Activated CD4-positive, alpha-beta T cell treated with anti-CD3 and anti-CD28 coated beads, Interleukin-2, amount 10 ng/mL, durations not matched to agents 7 days and 5 days (primary cell): ENCODE data around the gene TP53BP2. TPM values are rescaled to one million over a fixed set of nuclear protein-coding genes. Genes with fewer than 3 reads are reported as not detected.
A peak's percentile ranks its signal among the peaks of the same experiment; 100 is the strongest.

Source experiments
- CTCF ChIA-PET: fragments of 350-600 bp; sonication (Branson Sonifier 250); formaldehyde crosslinking; loops from one replicate; lab custom pipeline; 2021; ENCODE audit warnings: antibody characterized with exemption; lab: Charles Lee
- POLR2A ChIA-PET: fragments of 350-600 bp; sonication (Branson Sonifier 250); formaldehyde crosslinking; loops from one replicate; lab custom pipeline; 2021; ENCODE audit warnings: antibody characterized with exemption; lab: Charles Lee
- DNase-seq: peaks from one replicate; pipeline ENCODE4 v3.0.0-alpha.2; 2020
- H3K27ac Mint-ChIP-seq: one replicate; pipeline ENCODE4 v1.8.0; 2021; ENCODE audit warnings: mild to moderate bottlenecking, moderate library complexity, mixed read lengths
- H3K27me3 Mint-ChIP-seq: one replicate; pipeline ENCODE4 v1.8.0; 2021; ENCODE audit warnings: mixed read lengths
- H3K36me3 Mint-ChIP-seq: one replicate; pipeline ENCODE4 v1.8.0; 2021; ENCODE audit warnings: low read depth, mixed read lengths
- H3K4me1 Mint-ChIP-seq: one replicate; pipeline ENCODE4 v1.8.0; 2021; ENCODE audit warnings: mixed read lengths
- H3K4me3 Mint-ChIP-seq: one replicate; pipeline ENCODE4 v1.8.0; 2021; ENCODE audit warnings: mild to moderate bottlenecking, moderate library complexity, mixed read lengths
- H3K9me3 Mint-ChIP-seq: one replicate; pipeline ENCODE4 v1.8.0; 2021; ENCODE audit warnings: mixed read lengths
- total RNA-seq, 2 experiments: library from RNA; stranded (reverse); gene quantifications; one replicate each; pipeline ENCODE4 v1.2.3, GENCODE V29; 2021

TP53BP2 gene
- total RNA-seq, 2 experiments from 2014 or later: 33.4 to 36.9 TPM

DNA sequence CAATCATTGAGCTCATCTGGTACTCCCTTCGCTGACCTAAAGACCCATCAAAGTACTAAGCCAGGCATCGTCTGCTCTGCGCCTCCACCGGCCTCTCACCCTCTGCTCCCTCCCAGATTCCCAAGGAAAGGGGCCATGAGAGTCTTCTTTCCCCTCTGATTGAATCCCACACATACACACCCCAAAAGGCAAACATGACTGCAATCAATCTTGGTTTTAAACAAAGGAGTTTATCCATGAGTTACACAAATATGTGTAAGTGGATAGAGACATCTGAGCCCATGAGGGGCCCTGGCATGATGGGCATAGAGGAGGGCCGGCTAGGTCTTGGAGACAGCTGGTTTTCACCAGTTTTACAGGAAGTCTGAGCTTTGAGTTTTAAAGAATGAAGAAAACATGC, 82.5 kb downstream of the TP53BP2 start:
- POLR2A ChIA-PET: interaction anchor here (0.6 kb wide), 1 partner anchor 11 kb away, joined by 6 read pairs; no protein-coding TSS in a partner anchor
- Mint-ChIP-seq H3K9me3 (no peaks in the 10 kb centered on the region), H3K27me3 (no peaks in the 10 kb centered on the region), H3K4me1 (no peaks in the 10 kb centered on the region), H3K36me3 (peaks cover 70% of the 10 kb centered on the region), H3K27ac (no peak overlapping the region), H3K4me3 (no peak overlapping the region)
- no peak for DNase-seq
- CTCF ChIA-PET: interaction anchor here (0.6 to 1.2 kb wide), 3 partner anchors 8 to 53 kb away, joined by 3 to 4 read pairs (median 4); no protein-coding TSS in a partner anchor

DNA sequence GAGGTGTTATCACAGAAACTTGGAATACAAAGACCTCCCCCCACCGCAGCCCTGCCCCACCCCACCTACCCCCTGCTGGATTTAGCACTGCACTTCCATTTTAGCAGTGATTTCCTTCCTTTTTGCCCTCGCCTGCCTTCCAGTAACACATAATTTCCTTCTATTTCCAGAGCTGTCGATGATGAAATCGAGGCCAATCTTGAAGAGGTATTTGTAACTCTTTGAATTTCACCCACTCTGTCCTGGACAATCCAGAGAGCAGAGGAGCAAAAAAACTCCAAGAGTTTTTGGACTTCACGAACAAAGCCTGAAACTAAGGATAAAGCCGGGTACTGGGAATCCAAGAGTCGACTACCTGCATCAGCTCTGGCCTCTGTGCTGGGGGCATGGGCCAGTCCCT, 84.3 kb downstream of the TP53BP2 start:
- ChIA-PET CTCF (interaction anchor here (1.0 to 3.5 kb wide), 2 partner anchors 11 to 84 kb away, joined by 3 to 25 read pairs; partner anchors contain the start of gene TP53BP2), POLR2A (no interaction called here)
- H3K27ac Mint-ChIP-seq: no peak overlapping the region
- no peaks in the 10 kb centered on the region for H3K9me3 Mint-ChIP-seq
- no peak overlapping the region for H3K4me3 Mint-ChIP-seq
- peaks cover 75% of the 10 kb centered on the region for H3K36me3 Mint-ChIP-seq
- DNase-seq: no peak
- no peaks in the 10 kb centered on the region for H3K27me3 Mint-ChIP-seq
- no peaks in the 10 kb centered on the region for H3K4me1 Mint-ChIP-seq

DNA sequence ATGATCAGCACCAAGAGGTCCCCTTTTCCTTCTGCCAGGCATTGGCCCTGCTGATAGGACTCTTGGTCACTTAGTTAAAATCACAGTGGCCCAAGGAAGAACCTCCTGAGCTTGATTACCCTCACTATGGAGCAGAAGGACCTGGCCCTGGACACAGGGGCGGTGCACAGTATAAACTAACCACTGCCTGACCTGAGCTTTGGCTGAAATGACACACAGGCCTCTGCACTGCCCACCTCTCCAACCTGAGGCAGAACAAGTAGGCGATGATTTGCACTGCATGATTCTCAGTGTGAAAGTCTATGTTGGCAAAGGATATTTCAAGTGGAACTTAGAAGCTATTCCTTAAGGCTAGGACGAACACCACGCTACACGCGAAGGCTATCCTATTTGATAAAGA, 84.9 kb downstream of the TP53BP2 start:
- Mint-ChIP-seq H3K4me3 (no peak overlapping the region), H3K4me1 (no peaks in the 10 kb centered on the region), H3K9me3 (no peaks in the 10 kb centered on the region), H3K36me3 (peaks cover 69% of the 10 kb centered on the region), H3K27me3 (no peaks in the 10 kb centered on the region), H3K27ac (no peak overlapping the region)
- DNase-seq: no peak
- ChIA-PET CTCF (interaction anchor here (1.0 to 3.5 kb wide), 4 partner anchors 9 to 85 kb away, joined by 3 to 25 read pairs (median 3); partner anchors contain the start of gene TP53BP2), POLR2A (no interaction called here)

DNA sequence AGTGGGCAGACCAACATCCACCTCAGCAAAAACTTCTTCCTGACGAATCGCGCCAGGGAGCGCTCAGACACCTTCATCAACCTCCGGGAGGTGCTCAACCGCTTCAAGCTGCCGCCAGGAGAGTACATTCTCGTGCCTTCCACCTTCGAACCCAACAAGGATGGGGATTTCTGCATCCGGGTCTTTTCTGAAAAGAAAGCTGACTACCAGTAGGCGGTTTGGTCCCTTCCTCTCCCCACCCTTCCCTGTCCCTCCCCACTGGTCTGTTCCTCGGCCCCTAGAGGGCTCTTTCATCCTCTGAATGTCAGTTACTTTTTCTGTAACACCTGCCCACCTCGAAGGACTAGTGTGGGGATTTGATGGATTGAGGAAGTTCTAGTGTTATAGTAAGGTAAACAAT, 86.5 kb downstream of the TP53BP2 start:
- Mint-ChIP-seq H3K27me3 (no peaks in the 10 kb centered on the region), H3K27ac (no peak overlapping the region), H3K4me1 (no peaks in the 10 kb centered on the region), H3K9me3 (no peaks in the 10 kb centered on the region), H3K36me3 (peaks cover 63% of the 10 kb centered on the region), H3K4me3 (no peak overlapping the region)
- ChIA-PET POLR2A (no interaction called here), CTCF (interaction anchor here (3.5 kb wide), 1 partner anchor 9 kb away, joined by 25 read pairs; no protein-coding TSS in a partner anchor)
- DNase-seq: no peak

DNA sequence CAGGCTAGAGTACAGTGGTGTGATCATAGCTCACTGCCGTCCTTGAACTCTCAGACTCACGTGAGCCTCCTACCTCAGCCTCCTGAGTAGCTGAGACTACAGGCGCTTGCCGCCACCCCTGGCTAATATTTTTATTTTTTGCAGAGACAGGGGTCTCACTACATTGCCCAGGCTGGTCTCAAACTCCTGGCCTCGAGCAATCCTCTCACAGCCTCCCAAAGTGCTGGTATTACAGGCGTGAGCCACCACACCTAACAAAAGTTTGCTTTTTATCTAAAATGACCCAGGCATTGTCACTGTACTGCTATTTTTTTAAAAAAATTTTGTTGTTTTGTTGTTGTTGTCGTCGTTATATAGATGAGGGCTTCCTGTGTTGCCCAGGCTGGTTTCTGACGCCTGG, 87.0 kb downstream of the TP53BP2 start:
- ChIA-PET POLR2A (no interaction called here), CTCF (no interaction called here)
- Mint-ChIP-seq H3K4me1 (no peaks in the 10 kb centered on the region), H3K36me3 (peaks cover 61% of the 10 kb centered on the region), H3K9me3 (no peaks in the 10 kb centered on the region), H3K4me3 (no peak overlapping the region), H3K27me3 (no peaks in the 10 kb centered on the region), H3K27ac (peak overlapping the region; percentile 19)
- DNase-seq: no peak

DNA sequence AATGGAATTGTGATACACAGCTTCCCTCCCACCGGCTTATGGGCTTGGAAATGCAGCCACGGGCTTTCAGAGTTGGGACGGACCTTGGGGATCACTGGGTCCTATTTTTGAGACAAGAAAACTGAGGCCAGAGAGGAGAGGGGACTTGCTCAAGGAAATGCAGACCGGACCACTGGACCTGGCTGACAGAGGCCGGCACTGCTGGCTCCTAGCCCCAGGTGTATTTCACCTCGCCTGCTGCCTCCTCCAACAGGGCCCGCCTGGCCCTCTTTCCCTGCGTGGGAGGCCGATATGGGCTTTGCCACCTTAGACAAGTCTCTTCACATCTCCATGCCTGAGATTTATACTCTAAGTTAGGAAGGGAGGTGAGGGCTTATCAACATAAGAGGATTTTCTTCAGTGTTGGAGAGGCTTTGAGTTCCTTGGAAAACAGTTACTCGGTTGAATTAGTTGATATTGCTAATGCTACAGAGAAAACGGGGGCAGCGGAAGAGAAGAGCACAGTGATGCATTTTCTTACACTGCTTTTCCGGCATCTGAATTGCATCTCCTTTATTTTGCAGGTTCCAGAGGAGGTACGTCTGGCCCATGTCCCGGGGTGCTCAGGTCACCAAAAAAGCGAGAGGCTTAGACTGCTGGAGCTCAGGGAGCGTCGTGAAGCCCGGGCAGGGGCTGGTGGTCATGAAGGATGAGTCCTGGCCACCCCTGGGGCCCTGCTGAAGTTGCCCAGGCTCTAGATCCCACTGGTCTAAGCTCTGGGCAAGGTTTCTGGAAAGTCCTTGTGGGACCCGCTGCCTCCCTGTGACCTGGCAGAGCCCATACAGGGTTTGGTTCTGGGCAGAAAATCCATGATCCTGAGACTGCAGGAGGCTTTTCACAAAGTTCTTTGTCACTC, 88.7 kb downstream of the TP53BP2 start:
- peaks cover 62% of the 10 kb centered on the region for H3K36me3 Mint-ChIP-seq
- POLR2A ChIA-PET: no interaction called here
- DNase-seq: no peak
- no peaks in the 10 kb centered on the region for H3K27me3 Mint-ChIP-seq
- H3K4me1 Mint-ChIP-seq: no peaks in the 10 kb centered on the region
- CTCF ChIA-PET: interaction anchor here (1.1 to 1.3 kb wide), 2 partner anchors 8 to 59 kb away, joined by 3 to 9 read pairs; no protein-coding TSS in a partner anchor
- no peaks in the 10 kb centered on the region for H3K9me3 Mint-ChIP-seq
- H3K27ac Mint-ChIP-seq: no peak overlapping the region
- H3K4me3 Mint-ChIP-seq: no peak overlapping the region

DNA sequence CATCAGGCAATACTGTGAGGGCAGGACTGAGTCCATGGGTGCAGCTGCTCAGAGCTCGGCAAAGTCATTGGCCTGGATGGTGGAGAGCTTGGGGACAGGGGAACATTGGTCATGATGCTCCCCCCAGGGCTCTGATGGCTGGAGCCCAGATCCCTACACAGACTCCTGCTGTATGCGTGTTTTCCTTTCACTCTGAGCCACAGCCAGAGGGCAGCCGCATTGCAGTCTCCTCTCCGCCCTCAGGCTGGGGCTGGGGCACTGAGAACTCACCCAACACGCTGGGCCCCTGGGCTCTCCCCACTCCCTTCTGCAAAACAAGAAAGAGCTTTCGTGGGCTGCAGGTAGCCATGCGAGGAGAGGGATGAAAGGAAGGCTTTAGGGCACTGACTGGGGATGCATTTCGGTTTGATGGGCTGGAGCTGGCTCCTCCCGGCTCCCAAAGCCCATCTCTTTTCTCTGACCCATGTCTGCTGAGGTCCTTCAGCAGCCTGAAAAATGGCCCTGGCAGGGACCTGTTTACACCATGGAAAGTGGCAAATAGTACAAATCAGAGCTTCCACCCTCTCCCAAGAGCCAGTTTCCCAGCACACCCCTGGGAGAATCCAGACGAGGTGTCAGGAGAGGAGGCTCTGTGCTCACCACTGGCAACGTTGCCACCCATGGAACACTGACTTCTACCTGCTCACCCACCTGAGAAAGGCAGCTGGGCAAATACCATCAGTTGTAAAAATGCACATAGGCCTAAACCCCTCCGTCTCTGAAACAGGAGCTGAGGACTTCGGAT, 89.6 kb downstream of the TP53BP2 start:
- Mint-ChIP-seq H3K4me3 (no peak overlapping the region), H3K36me3 (peaks cover 62% of the 10 kb centered on the region), H3K27me3 (no peaks in the 10 kb centered on the region), H3K4me1 (no peaks in the 10 kb centered on the region), H3K9me3 (no peaks in the 10 kb centered on the region), H3K27ac (no peak overlapping the region)
- CTCF ChIA-PET: interaction anchor here (1.1 kb wide), 1 partner anchor 58 kb away, joined by 3 read pairs; no protein-coding TSS in a partner anchor
- POLR2A ChIA-PET: no interaction called here
- no peak for DNase-seq

DNA sequence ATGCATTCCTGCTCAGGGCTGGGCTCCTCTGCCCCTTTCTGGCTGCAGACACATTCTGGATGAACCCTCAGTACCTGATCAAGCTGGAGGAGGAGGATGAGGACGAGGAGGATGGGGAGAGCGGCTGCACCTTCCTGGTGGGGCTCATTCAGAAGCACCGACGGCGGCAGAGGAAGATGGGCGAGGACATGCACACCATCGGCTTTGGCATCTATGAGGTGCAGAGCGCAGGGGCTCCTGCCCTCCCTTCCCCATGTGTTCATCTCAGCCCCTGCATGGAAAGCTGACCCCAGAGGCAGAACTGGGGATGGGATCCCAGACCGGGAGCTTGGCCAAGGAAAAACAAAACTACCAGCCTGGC, 90.3 kb downstream of the TP53BP2 start:
- Mint-ChIP-seq H3K36me3 (peaks cover 60% of the 10 kb centered on the region), H3K4me1 (no peaks in the 10 kb centered on the region), H3K27me3 (no peaks in the 10 kb centered on the region), H3K27ac (no peak overlapping the region), H3K9me3 (no peaks in the 10 kb centered on the region), H3K4me3 (no peak overlapping the region)
- POLR2A ChIA-PET: no interaction called here
- DNase-seq: no peak
- CTCF ChIA-PET: no interaction called here

DNA sequence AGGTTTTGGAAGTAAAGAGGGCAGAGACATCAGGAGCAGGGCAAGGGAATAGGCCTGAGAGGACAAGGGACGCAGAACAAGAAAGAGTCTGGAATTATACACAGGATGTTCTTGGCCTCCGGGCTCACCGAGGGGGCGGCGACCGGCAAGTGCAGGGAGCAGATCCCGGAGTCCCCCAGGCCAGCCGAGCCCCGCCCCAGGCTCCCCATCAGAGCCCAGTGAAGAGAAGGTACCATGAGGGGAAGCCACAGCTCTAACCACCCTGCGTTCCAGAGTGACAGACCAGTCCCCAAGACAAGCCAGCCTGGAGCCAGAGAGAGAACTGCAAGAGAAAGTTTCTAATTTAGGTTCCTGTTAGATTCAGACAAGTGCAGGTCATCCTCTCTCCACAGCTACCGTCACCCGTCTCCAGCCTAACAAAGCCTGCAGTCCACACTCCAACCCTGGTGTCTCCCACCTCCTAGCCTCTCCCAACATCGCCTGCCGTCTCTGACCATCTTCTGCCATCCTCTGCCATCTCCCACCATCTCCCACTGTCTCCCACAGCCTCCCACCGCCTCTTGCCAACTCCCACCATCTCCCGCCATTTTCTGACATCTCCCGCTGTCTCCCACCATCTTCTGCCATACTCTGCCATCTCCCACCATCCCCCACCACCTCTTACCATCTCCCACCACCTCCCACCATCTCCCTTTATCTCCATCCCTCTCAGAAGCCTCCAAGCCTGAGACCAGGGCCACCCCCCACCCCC, 90.9 kb downstream of the TP53BP2 start:
- peaks cover 60% of the 10 kb centered on the region for H3K36me3 Mint-ChIP-seq
- no peak for DNase-seq
- no peaks in the 10 kb centered on the region for H3K9me3 Mint-ChIP-seq
- POLR2A ChIA-PET: no interaction called here
- CTCF ChIA-PET: interaction anchor here (1.1 kb wide), 1 partner anchor 21 kb away, joined by 3 read pairs; no protein-coding TSS in a partner anchor
- H3K4me1 Mint-ChIP-seq: peaks cover 2% of the 10 kb centered on the region
- H3K27ac Mint-ChIP-seq: no peak overlapping the region
- no peaks in the 10 kb centered on the region for H3K27me3 Mint-ChIP-seq
- H3K4me3 Mint-ChIP-seq: no peak overlapping the region

DNA sequence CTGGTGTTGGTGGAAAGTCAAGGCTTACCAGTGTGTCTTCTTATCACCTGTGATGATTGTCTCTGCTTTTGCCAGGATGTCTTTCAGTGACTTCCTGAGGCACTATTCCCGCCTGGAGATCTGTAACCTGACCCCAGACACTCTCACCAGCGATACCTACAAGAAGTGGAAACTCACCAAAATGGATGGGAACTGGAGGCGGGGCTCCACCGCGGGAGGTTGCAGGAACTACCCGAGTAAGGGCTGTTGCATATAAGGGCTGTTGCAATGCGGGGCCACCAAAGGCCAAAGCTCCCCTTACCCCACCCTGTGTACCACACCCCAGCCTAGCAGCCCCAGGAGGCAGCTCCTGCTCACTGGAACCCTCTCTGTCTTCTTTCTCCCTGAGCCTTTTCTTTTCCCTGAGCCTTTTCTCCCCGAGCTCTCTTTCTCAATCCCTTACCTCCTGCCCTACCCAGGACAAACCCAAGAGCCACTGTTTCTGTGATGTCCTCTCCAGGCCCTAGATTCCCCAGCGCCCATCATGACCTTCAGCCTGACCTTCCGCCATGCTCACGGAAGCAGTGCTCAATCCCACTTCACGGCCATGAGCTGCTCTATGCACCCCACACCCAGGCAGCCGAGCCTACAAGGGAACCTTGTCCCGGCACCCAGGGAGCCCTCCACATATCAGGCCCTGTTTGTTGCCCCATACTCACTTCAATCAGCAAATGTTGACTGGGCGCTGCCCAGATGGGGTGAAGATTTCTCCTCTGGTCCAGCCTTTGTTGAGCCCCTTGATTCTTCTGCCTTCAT, 92.8 kb downstream of the TP53BP2 start:
- Mint-ChIP-seq H3K4me1 (peaks cover 14% of the 10 kb centered on the region), H3K4me3 (no peak overlapping the region), H3K27me3 (no peaks in the 10 kb centered on the region), H3K9me3 (no peaks in the 10 kb centered on the region), H3K27ac (no peak overlapping the region), H3K36me3 (peaks cover 55% of the 10 kb centered on the region)
- POLR2A ChIA-PET: no interaction called here
- CTCF ChIA-PET: interaction anchor here (0.9 to 5.9 kb wide), 4 partner anchors 8 to 53 kb away, joined by 3 to 43 read pairs (median 14); no protein-coding TSS in a partner anchor
- DNase-seq: no peak

DNA sequence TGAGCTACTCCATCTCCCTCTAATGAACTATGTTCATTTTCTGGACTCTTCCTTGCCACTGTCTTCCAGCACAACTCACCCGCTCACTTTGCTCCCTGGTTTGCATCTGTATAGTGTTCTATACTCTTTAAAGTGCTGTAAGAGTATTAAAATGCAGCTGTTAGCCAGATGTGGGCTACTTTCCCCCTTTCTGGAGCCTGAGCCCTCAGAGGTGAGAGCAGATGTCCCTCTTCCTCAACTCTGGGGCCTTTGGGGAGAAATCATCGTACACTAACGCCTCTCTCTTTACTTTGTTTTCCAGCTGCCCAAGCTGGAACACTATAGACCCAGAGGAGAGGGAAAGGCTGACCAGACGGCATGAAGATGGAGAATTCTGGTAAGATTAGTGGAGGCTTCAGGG, 94.1 kb downstream of the TP53BP2 start:
- Mint-ChIP-seq H3K4me3 (no peak overlapping the region), H3K27ac (no peak overlapping the region), H3K27me3 (no peaks in the 10 kb centered on the region), H3K36me3 (peaks cover 55% of the 10 kb centered on the region), H3K9me3 (no peaks in the 10 kb centered on the region), H3K4me1 (peaks cover 23% of the 10 kb centered on the region)
- ChIA-PET POLR2A (interaction anchor here (0.5 kb wide), 1 partner anchor 12 kb away, joined by 6 read pairs; no protein-coding TSS in a partner anchor), CTCF (interaction anchor here (1.3 to 5.9 kb wide), 3 partner anchors 9 to 51 kb away, joined by 3 to 43 read pairs (median 25); no protein-coding TSS in a partner anchor)
- DNase-seq: no peak
